ENCODE results near the gene FOXRED2. TPM values are rescaled to one million over a fixed set of nuclear protein-coding genes. Genes with fewer than 3 reads are reported as not detected.

The FOXRED2 gene
- total RNA-seq, 1 experiment from 2014 or later = 19.9 TPM

DNA sequence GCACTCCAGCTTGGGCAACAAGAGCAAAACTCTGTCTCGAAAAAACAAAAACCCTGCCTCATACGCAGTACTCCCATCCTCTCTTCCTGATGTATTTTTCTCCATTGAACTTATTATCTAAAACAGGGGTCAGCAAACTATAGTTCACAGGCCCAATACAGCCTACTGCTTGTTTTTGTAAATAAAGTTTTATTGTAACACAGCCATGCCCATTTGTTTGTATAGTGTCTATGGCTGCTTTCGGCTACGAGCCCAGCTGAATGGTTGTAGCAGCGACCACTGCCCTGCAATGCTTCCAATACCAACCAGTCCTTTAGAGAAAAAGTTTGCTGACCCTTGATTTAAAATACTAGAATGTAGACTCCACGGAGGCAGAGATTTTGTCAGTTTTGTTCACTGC is 31.5 kb downstream of the FOXRED2 start:
- TF ChIP-seq ZFX (IDR thresholded peaks at IDR 0.05) (no peak), POLR2A (IDR thresholded peaks at IDR 0.05; ENCODE audit: borderline replicate concordance, extremely low read depth, insufficient read depth, insufficient read length) (no peak), SRF (IDR thresholded peaks at IDR 0.05; ENCODE audit: low read depth) (no peak), EZH2phosphoT487 (IDR thresholded peaks at IDR 0.05; ENCODE audit: borderline replicate concordance) (no peak), SP1 (IDR thresholded peaks at IDR 0.05; ENCODE audit: low read depth) (no peak)
- no peak overlapping the region for H3K4me2 ChIP-seq (ENCODE audit: low read length)
- peaks cover 29 to 32% of the 10 kb centered on the region in 2 experiments for H3K36me3 ChIP-seq (ENCODE audit: control insufficient read depth in 1 of 2, insufficient read depth in 2 of 2, low read length in 2 of 2)
- H4K20me1 ChIP-seq (ENCODE audit: insufficient read depth) = no peaks in the 10 kb centered on the region
- no peak overlapping the region for H3K4me3 ChIP-seq (replicated peaks in 1 of 2; ENCODE audit: low read depth in 1 of 2, low read length in 2 of 2)
- BruUV-seq (replicated peaks) = no TSS peak
- H3K9me2 ChIP-seq (ENCODE audit: insufficient read depth) = no peaks in the 10 kb centered on the region
- no peak overlapping the region for H3K9ac ChIP-seq (ENCODE audit: low read length)
- DNase-seq (ENCODE audit: low read depth, low spot score) (no peak), ATAC-seq (no peak)
- peaks cover 13% of the 10 kb centered on the region for H3K79me2 ChIP-seq (ENCODE audit: insufficient read depth, low read length)
- ChIA-PET RAD21 (ENCODE audit: low non-redundant PET in 1 of 2, low total read pairs in 2 of 2, uncharacterized antibody in 2 of 2, unreplicated experiment in 2 of 2) (no interaction called here), CTCF (interaction anchor here (1.0 kb wide), 1 partner anchor 175 kb away, joined by 3 read pairs; no protein-coding TSS in a partner anchor), POLR2A (interaction anchor here (1.1 kb wide), 1 partner anchor 174 kb away, joined by 3 read pairs; no protein-coding TSS in a partner anchor)
- H3K9me3 ChIP-seq (ENCODE audit: control insufficient read depth in 1 of 2, insufficient read depth in 1 of 2, low read depth in 1 of 2, low read length in 2 of 2) = no peaks in the 10 kb centered on the region
- intact Hi-C loops (cut with micrococcal nuclease) = no loop called here
- no peaks in the 10 kb centered on the region for H3K27me3 ChIP-seq (ENCODE audit: insufficient read depth, low read length)
- H3K4me1 ChIP-seq (ENCODE audit: control insufficient read depth in 1 of 2, insufficient read depth in 2 of 2, low read length in 2 of 2) = peaks cover 2 to 10% of the 10 kb centered on the region in 2 experiments
- H2AFZ ChIP-seq (ENCODE audit: low read depth, low read length, poor library complexity, severe bottlenecking) = no peak overlapping the region
- no peak overlapping the region for H3K27ac ChIP-seq (ENCODE audit: low read depth, low read length)

DNA sequence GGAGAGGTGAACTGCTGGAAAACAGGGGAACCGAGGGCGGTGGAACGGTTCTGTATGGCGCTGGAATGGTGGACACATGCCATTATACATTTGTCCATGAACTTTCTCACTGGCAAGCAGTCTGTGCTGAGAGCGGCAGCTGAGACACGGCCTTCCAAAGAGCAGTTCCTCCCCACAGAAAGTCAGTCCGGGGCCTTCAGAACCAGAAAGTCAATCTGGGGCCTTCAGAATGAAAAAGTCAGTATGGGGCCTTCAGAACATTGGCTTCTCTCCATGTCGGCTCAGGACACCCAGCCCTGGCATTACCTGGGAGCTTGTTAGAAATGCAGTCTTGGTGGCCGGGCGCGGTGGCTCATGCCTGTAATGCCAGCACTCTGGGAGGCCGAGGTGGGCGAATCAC is 34.2 kb downstream of the FOXRED2 start:
- no peak overlapping the region for H3K27ac ChIP-seq (ENCODE audit: low read depth, low read length)
- no peak overlapping the region for H3K4me2 ChIP-seq (ENCODE audit: low read length)
- H3K4me1 ChIP-seq (ENCODE audit: control insufficient read depth in 1 of 2, insufficient read depth in 2 of 2, low read length in 2 of 2) = peaks cover 22 to 28% of the 10 kb centered on the region in 2 experiments
- RAD21 ChIA-PET (ENCODE audit: low non-redundant PET in 1 of 2, low total read pairs in 2 of 2, uncharacterized antibody in 2 of 2, unreplicated experiment in 2 of 2) = no interaction called here
- no peak for ATAC-seq
- CTCF ChIA-PET = no interaction called here
- no TSS peak for BruUV-seq (replicated peaks)
- peaks cover 26% of the 10 kb centered on the region in 2 experiments for H3K36me3 ChIP-seq (ENCODE audit: control insufficient read depth in 1 of 2, insufficient read depth in 2 of 2, low read length in 2 of 2)
- no peaks in the 10 kb centered on the region for H3K27me3 ChIP-seq (ENCODE audit: insufficient read depth, low read length)
- POLR2A ChIA-PET = no interaction called here
- no peak for DNase-seq (ENCODE audit: low read depth, low spot score)
- no peaks in the 10 kb centered on the region for H3K79me2 ChIP-seq (ENCODE audit: insufficient read depth, low read length)
- H3K9me2 ChIP-seq (ENCODE audit: insufficient read depth) = no peaks in the 10 kb centered on the region
- no peak overlapping the region for H3K4me3 ChIP-seq (replicated peaks in 1 of 2; ENCODE audit: low read depth in 1 of 2, low read length in 2 of 2)
- H3K9me3 ChIP-seq (ENCODE audit: control insufficient read depth in 1 of 2, insufficient read depth in 1 of 2, low read depth in 1 of 2, low read length in 2 of 2) = no peaks in the 10 kb centered on the region
- H4K20me1 ChIP-seq (ENCODE audit: insufficient read depth) = no peaks in the 10 kb centered on the region
- H3K9ac ChIP-seq (ENCODE audit: low read length) = no peak overlapping the region
- no peak overlapping the region for H2AFZ ChIP-seq (ENCODE audit: low read depth, low read length, poor library complexity, severe bottlenecking)
- intact Hi-C loops (cut with micrococcal nuclease) = loop anchor here (5.0 kb wide), 1 partner anchor 100 kb away; no protein-coding TSS in a partner anchor
- TF ChIP-seq CBX3 (IDR thresholded peaks at IDR 0.05; ENCODE audit: low read depth) (no peak), ZBTB33 (IDR thresholded peaks at IDR 0.05; ENCODE audit: extremely low read depth, insufficient replicate concordance, low read length) (no peak), POLR2AphosphoS5 (IDR thresholded peaks at IDR 0.05; ENCODE audit: low read depth, low read length) (no peak), MAX (IDR thresholded peaks at IDR 0.05) (no peak), ZFX (IDR thresholded peaks at IDR 0.05) (no peak), SP1 (IDR thresholded peaks at IDR 0.05; ENCODE audit: low read depth) (no peak), EZH2 (IDR thresholded peaks at IDR 0.05) (no peak), SIN3A (IDR thresholded peaks at IDR 0.05; ENCODE audit: low read depth) (no peak), ELF1 (IDR thresholded peaks at IDR 0.05; ENCODE audit: borderline replicate concordance, low read depth) (no peak), FOSL1 (IDR thresholded peaks at IDR 0.05; ENCODE audit: low read depth) (no peak), TCF7L2 (IDR thresholded peaks at IDR 0.05; ENCODE audit: borderline replicate concordance, extremely low read depth, insufficient read depth, insufficient read length) (no peak), POLR2A (IDR thresholded peaks at IDR 0.05; ENCODE audit: borderline replicate concordance, extremely low read depth, insufficient read depth, insufficient read length) (no peak), RAD21 (IDR thresholded peaks at IDR 0.05; ENCODE audit: low read depth) (no peak), SRF (IDR thresholded peaks at IDR 0.05; ENCODE audit: low read depth) (no peak), ZNF274 (IDR thresholded peaks at IDR 0.05; ENCODE audit: low read depth, low read length) (no peak), CEBPB (IDR thresholded peaks at IDR 0.05; ENCODE audit: low read depth) (no peak)
- TF ChIP-seq, protein P1, sequence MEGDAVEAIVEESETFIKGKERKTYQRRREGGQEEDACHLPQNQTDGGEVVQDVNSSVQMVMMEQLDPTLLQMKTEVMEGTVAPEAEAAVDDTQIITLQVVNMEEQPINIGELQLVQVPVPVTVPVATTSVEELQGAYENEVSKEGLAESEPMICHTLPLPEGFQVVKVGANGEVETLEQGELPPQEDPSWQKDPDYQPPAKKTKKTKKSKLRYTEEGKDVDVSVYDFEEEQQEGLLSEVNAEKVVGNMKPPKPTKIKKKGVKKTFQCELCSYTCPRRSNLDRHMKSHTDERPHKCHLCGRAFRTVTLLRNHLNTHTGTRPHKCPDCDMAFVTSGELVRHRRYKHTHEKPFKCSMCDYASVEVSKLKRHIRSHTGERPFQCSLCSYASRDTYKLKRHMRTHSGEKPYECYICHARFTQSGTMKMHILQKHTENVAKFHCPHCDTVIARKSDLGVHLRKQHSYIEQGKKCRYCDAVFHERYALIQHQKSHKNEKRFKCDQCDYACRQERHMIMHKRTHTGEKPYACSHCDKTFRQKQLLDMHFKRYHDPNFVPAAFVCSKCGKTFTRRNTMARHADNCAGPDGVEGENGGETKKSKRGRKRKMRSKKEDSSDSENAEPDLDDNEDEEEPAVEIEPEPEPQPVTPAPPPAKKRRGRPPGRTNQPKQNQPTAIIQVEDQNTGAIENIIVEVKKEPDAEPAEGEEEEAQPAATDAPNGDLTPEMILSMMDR (IDR thresholded peaks at IDR 0.05 in 2 of 3, conservative IDR thresholded peaks at IDR 0.05 in 1 of 3; ENCODE audit: borderline replicate concordance in 1 of 3, insufficient read depth in 1 of 3, low read depth in 2 of 3, low read length in 2 of 3) = no peak
